Renal pelvis (tissue), 4 donors: Measurements from ENCODE around the gene P3R3URF. TPM values are rescaled to one million over a fixed set of nuclear protein-coding genes. Genes with fewer than 3 reads are reported as not detected.
A peak's percentile ranks its signal among the peaks of the same experiment; 100 is the strongest.

Experiments used
- DNase-seq: peaks from one replicate; pipeline ENCODE4 v3.0.0-alpha.2; 2013
- polyA plus RNA-seq, 3 donors: library from polyadenylated mRNA; unstranded; fragments of 120-200 nt; gene quantifications; one replicate each; pipeline ENCODE4 v1.2.1, GENCODE V29; 2013; ENCODE audit not compliant: insufficient read length in 3 of 3

Gene P3R3URF
- polyA plus RNA-seq, 3 donors, result not detected

- no peak for DNase-seq
Observed at GRCh38 chr1:46194641-46195193, 18.4 kb upstream of the P3R3URF start.

GRCh38 chr1:46193984-46194570 lies 17.8 kb upstream of the P3R3URF start:
- no peak for DNase-seq

GRCh38 chr1:46193285-46193684 lies 17.0 kb upstream of the P3R3URF start:
- DNase-seq, result no peak

- DNase-seq, result no peak
Observed at GRCh38 chr1:46192171-46192570, 15.9 kb upstream of the P3R3URF start.

GRCh38 chr1:46191033-46191701 lies 14.9 kb upstream of the P3R3URF start:
- no peak for DNase-seq

GRCh38 chr1:46190539-46190938 lies 14.3 kb upstream of the P3R3URF start:
- no peak for DNase-seq

- no peak for DNase-seq
Observed at GRCh38 chr1:46188295-46189030, 12.2 kb upstream of the P3R3URF start.

GRCh38 chr1:46187106-46187869 lies 11.0 kb upstream of the P3R3URF start:
- no peak for DNase-seq

- no peak for DNase-seq
Observed at GRCh38 chr1:46186076-46186475, 9.8 kb upstream of the P3R3URF start.

GRCh38 chr1:46184920-46185658 lies 8.8 kb upstream of the P3R3URF start:
- no peak for DNase-seq

GRCh38 chr1:46183926-46184557 lies 7.8 kb upstream of the P3R3URF start:
- DNase-seq, result no peak

- no peak for DNase-seq
Observed at GRCh38 chr1:46183079-46183847, 7.0 kb upstream of the P3R3URF start.

GRCh38 chr1:46181343-46182260 lies 5.3 kb upstream of the P3R3URF start:
- DNase-seq, result no peak

GRCh38 chr1:46180082-46180616 lies 3.9 kb upstream of the P3R3URF start:
- no peak for DNase-seq

GRCh38 chr1:46179138-46180081 lies 3.1 kb upstream of the P3R3URF start:
- peak; percentile 89 for DNase-seq

GRCh38 chr1:46175243-46175642 lies 1.0 kb downstream of the P3R3URF start:
- no peak for DNase-seq

GRCh38 chr1:46174448-46175231 lies 1.6 kb downstream of the P3R3URF start, which contains the start of gene TSPAN1:
Gene TSPAN1 (plus strand): TSS chr1:46175087. CDS start chr1:46181108, 6,021 bp downstream.
- no peak for DNase-seq
